ENCODE data around the gene FAM193A. TPM values are rescaled to one million over a fixed set of nuclear protein-coding genes. Genes with fewer than 3 reads are reported as not detected.
A peak's percentile ranks its signal among the peaks of the same experiment; 100 is the strongest.
"Not testable (repeated sequence)": the region's sequence is repeated elsewhere in the genome, so short reads cannot be mapped to it uniquely, and the experiment has no call there.

The FAM193A gene
- total and polyA plus RNA-seq, 12 donors, result 12.9 to 30.8 (median 23.1) TPM

DNA sequence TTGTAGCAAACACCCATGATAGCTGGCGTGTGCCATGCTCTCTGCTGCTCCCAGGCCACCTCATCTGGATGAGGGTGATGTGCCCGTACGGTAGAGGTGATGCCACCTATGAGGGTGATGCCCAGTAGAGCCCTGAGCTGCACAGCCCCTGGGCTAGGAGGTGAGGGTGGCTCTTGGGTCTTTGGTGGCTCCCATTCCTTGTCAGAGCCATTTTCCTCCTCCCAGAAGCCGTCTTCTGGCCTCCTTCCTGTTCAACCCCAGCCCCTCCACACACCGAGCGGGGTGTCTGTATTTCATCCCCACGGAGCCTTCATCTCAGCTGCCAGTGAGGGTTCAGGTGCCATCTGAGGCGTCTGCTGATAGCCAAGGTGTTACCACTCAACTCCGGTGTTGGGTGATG lies 231.7 kb downstream of the FAM193A start:
- Histone ChIP-seq H3K27me3 (no peaks in the 10 kb centered on the region), H3K4me3 (no peak overlapping the region), H3K27ac (no peak overlapping the region), H3K9me3 (replicated peaks in 1 of 3) (no peaks in the 10 kb centered on the region), H3K4me1 (replicated peaks in 1 of 2) (peaks cover 4% of the 10 kb centered on the region in 2 donors), H3K36me3 (replicated peaks in 1 of 2) (no peaks in the 10 kb centered on the region)
- 80 to 95% (median 86%) methylated on average over 9 of the region's 9 CpGs for WGBS, 4 donors
- DNase-seq, result no peak
- TF ChIP-seq, protein P1, sequence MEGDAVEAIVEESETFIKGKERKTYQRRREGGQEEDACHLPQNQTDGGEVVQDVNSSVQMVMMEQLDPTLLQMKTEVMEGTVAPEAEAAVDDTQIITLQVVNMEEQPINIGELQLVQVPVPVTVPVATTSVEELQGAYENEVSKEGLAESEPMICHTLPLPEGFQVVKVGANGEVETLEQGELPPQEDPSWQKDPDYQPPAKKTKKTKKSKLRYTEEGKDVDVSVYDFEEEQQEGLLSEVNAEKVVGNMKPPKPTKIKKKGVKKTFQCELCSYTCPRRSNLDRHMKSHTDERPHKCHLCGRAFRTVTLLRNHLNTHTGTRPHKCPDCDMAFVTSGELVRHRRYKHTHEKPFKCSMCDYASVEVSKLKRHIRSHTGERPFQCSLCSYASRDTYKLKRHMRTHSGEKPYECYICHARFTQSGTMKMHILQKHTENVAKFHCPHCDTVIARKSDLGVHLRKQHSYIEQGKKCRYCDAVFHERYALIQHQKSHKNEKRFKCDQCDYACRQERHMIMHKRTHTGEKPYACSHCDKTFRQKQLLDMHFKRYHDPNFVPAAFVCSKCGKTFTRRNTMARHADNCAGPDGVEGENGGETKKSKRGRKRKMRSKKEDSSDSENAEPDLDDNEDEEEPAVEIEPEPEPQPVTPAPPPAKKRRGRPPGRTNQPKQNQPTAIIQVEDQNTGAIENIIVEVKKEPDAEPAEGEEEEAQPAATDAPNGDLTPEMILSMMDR (IDR thresholded peaks at IDR 0.05), result no peak
- TF ChIP-seq POLR2A (IDR thresholded peaks at IDR 0.05), result no peak
- intact Hi-C loops (cut with DNase I), result loop anchor here (5.0 to 10.0 kb wide), 3 partner anchors 167 to 267 kb away; no protein-coding TSS in a partner anchor

DNA sequence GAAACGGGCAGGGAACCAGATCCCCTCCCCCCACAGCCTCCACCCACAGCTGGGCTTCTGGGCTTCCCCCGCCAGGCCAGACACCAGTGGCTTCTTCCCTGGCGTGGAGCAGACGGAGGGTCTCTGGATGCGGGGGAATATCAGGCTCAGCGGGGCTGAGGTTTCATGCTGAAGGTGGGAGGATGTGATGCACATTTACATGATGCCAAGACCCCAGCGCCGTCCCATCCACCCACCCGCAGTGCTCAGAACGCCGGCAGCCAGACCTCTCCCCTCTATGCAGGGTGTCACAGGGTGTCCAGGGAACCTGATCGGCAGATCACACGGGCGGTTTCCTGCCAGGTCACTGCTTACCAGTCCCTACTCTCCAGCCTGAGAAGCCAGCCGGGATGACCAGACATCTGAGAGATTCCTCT lies 232.5 kb downstream of the FAM193A start:
- Histone ChIP-seq H3K27ac (no peak overlapping the region), H3K36me3 (replicated peaks in 1 of 2) (no peaks in the 10 kb centered on the region), H3K27me3 (no peaks in the 10 kb centered on the region), H3K9me3 (replicated peaks in 1 of 3) (no peaks in the 10 kb centered on the region), H3K4me3 (no peak overlapping the region), H3K4me1 (replicated peaks in 1 of 2) (peaks cover under 1 to 4% of the 10 kb centered on the region in 2 donors)
- TF ChIP-seq, protein P1 (IDR thresholded peaks at IDR 0.05), result no peak
- TF ChIP-seq POLR2A (IDR thresholded peaks at IDR 0.05), result no peak
- 56 to 77% (median 74%) methylated on average over 5 to 15 of the region's 15 CpGs for WGBS, 4 donors
- no peak for DNase-seq
- intact Hi-C loops (cut with DNase I), result loop anchor here (5.0 to 10.0 kb wide), 3 partner anchors 166 to 266 kb away; no protein-coding TSS in a partner anchor

DNA sequence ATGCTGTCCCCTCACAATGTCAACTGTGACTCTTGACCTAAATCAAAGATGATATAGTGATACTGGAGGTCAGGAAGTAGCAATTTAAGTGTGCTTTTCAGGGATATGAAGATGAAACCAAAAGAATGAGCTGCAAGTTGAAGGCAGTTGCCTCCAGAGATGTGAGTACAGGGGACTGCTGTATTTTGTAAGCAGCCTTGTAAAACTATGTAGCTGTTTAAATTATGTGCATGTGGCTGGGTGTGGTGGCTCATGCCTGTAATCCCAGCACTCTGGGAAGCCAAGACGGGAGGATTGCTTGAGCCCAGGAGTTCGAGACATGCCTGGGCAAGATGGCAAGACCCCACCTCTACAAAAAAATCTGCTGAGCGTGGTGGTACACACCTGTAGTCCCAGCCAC lies 234.8 kb downstream of the FAM193A start:
- DNase-seq, result no peak
- Histone ChIP-seq H3K9me3 (replicated peaks in 1 of 3) (no peaks in the 10 kb centered on the region), H3K4me3 (no peak overlapping the region), H3K27ac (peak overlapping the region in 1 of 5 donors; percentile 29), H3K4me1 (replicated peaks in 1 of 2) (peaks cover 0 to 4% of the 10 kb centered on the region in 2 donors), H3K27me3 (no peaks in the 10 kb centered on the region), H3K36me3 (replicated peaks in 1 of 2) (no peaks in the 10 kb centered on the region)
- intact Hi-C loops (cut with DNase I), result no loop called here
- WGBS, 4 donors, result 78 to 93% (median 90%) methylated on average over 3 of the region's 3 CpGs
- TF ChIP-seq POLR2A (IDR thresholded peaks at IDR 0.05), result no peak
- TF ChIP-seq, protein P1 (IDR thresholded peaks at IDR 0.05), result no peak

DNA sequence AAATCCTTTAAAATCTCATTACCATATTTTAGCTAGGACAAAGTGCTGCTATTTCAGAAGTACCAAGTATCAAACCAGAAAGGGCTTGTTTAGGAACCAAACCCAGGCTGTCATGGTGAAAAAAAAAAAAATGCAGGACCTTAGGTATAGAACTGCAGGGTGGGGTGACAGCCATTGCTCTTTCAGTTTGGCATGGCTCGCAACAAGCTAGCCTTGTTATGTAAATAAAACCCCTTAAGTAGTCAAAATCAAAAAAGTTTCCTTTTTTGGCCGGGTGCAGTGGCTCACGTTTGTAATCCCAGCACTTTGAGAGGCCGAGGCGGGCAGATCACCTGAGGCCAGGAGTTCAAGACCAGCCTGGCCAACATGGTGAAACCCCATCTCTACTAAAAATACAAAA lies 244.2 kb downstream of the FAM193A start:
- intact Hi-C loops (cut with DNase I); H3K4me1 ChIP-seq (replicated peaks in 1 of 2): not testable (repeated sequence)

DNA sequence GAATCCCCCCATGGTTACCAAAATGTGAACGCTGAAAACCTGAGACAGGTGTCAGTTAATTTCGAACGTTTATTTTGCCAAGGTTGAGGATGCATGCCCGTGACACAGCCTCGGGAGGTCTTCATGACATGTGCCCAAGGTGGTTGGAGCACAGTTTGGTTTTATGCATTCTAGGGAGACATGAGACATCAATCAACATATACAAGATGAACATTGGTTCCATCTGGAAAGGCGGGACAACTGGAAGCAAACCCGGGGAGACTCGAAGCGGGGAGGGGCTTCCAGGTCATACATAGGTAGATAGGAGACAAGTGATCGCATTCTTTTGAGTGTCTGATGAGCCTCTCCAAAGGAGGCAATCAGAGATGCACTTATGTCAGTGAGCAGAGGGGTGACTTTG lies 245.5 kb downstream of the FAM193A start:
- intact Hi-C loops (cut with DNase I), result no loop called here
- Histone ChIP-seq H3K4me1 (replicated peaks in 1 of 2) (no peaks in the 10 kb centered on the region), H3K27me3 (no peaks in the 10 kb centered on the region), H3K9me3 (replicated peaks in 1 of 3) (no peaks in the 10 kb centered on the region), H3K27ac (no peak overlapping the region), H3K36me3 (replicated peaks in 1 of 2) (no peaks in the 10 kb centered on the region), H3K4me3 (no peak overlapping the region)
- 82 to 89% (median 87%) methylated on average over 10 of the region's 10 CpGs for WGBS, 4 donors
- TF ChIP-seq, protein P1 (IDR thresholded peaks at IDR 0.05), result no peak
- no peak for TF ChIP-seq POLR2A (IDR thresholded peaks at IDR 0.05)
- DNase-seq, result no peak

More for the DNA sequence above, 244.2 kb downstream of the FAM193A start:
- H3K36me3 ChIP-seq (replicated peaks in 1 of 2); H3K27ac ChIP-seq; DNase-seq; H3K27me3 ChIP-seq; H3K9me3 ChIP-seq (replicated peaks in 1 of 3); H3K4me3 ChIP-seq: not testable (repeated sequence)
- WGBS, 4 donors, result 87 to 92% (median 89%) methylated on average over 5 of the region's 5 CpGs

Data from adrenal gland (tissue), 12 donors.